GM18505 (cell line): ENCODE measurements around the gene RAPGEF1.

Source experiments
- ATAC-seq: cut with Tn5 transposase; IDR thresholded peaks from one replicate; pipeline ENCODE4 v1.9.1; 2021; ENCODE audit not compliant: unreplicated experiment
- POLR2A ChIP-seq: IDR thresholded peaks from 4 replicates; pipeline ENCODE4 v1.6.1; 2011; ENCODE audit warnings: borderline replicate concordance; ENCODE audit not compliant: insufficient read depth, insufficient read length; ENCODE audit errors: extremely low read depth

The RAPGEF1 gene

GRCh38 chr9:131701436-131701781, 38.5 kb downstream of the RAPGEF1 start:
- ATAC-seq, result no peak
- no peak for TF ChIP-seq POLR2A

DNA sequence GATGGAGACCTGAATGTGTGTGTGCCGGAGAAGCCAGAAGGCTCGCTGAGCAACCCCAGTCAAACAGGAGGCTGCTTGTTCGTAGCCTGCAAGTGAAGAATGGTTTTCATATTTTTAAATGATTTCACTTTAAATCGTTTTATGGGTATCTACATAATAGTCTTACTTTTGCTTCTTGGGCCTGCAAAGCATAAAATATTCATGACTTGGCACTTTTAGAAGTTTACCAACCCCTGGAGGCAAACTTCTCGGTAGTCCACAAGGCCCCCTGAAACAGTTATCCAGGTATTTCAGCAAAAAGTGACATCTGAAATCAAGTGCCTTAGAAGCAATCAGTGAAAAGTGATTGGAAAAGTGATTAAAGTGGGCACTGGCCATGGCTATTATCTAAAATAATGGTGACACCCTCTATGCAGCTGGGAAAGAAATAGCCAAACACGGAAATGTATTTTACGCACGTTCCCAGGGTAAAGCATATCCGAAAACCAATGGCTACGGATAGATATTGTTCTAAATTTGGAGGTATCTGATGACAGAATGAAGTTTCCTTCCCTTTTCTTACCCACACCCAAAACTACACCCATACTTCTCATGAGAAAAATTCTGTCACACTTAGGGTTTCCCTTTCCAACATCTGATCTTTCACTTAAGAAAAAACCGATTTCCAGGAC, 39.0 kb downstream of the RAPGEF1 start:
- no peak for TF ChIP-seq POLR2A
- no peak for ATAC-seq

- no peak for ATAC-seq
- TF ChIP-seq POLR2A, result no peak
Measured at GRCh38 chr9:131700076-131700475, 39.8 kb downstream of the RAPGEF1 start.

DNA sequence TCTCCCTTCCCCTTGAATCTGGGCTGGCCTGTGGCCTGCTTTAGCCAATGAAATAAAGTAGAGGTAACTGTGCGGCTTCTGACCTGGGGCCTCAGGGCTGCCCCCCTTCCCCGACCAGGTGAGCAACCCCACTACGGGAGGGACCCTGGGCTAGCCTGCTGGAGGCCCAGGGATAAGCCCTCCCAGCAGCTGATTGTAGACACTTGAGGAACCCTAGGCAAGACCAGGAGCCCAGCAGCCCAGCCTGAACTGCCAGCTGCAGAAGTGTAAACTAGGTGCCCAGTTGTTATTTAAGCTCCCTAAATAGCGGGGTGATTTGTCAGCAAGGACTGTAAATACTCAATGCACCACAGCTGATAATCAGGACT, 41.3 kb downstream of the RAPGEF1 start:
- no peak for TF ChIP-seq POLR2A
- ATAC-seq, result no peak

DNA sequence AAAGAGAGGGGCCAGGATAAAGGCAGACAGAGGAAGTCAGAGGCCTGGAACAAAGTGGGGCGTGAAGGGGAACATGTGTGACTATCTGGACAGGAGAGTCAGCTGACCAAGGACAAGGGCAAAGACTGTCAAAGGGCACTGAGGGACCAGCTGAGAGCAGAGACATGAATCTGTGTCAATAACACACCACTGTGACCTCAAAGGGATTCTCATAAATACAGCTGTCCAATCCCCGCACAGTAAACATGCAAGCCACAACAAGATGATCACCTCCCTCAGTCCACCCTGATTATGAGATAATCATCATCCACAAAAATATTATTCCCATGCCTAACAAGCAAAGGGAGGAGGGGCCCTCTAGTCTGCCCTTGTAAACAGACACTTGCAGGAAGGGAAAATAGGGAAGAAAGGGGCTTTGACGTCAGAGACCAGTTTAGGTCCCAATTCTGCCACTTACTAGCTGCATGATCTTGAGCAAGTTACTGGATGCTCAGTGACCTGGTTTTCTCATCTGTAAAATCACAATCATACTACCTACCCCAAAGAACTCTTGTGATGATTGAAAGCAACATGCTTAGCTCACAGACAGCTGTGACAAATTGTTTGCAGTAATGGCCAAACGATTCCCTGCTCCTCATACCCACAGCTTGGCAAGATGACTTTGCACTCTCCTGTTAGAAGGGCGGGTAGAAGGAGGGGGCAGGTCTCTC, 41.8 kb downstream of the RAPGEF1 start:
- ATAC-seq, result no peak
- TF ChIP-seq POLR2A, result no peak

GRCh38 chr9:131697097-131697496, 42.8 kb downstream of the RAPGEF1 start:
- TF ChIP-seq POLR2A, result no peak
- no peak for ATAC-seq

GRCh38 chr9:131695836-131696460, 43.9 kb downstream of the RAPGEF1 start:
- no peak for ATAC-seq
- TF ChIP-seq POLR2A, result no peak

GRCh38 chr9:131695366-131695765, 44.5 kb downstream of the RAPGEF1 start:
- no peak for TF ChIP-seq POLR2A
- no peak for ATAC-seq

- ATAC-seq, result no peak
- TF ChIP-seq POLR2A, result no peak
Measured at GRCh38 chr9:131693651-131694597, 46.0 kb downstream of the RAPGEF1 start.

DNA sequence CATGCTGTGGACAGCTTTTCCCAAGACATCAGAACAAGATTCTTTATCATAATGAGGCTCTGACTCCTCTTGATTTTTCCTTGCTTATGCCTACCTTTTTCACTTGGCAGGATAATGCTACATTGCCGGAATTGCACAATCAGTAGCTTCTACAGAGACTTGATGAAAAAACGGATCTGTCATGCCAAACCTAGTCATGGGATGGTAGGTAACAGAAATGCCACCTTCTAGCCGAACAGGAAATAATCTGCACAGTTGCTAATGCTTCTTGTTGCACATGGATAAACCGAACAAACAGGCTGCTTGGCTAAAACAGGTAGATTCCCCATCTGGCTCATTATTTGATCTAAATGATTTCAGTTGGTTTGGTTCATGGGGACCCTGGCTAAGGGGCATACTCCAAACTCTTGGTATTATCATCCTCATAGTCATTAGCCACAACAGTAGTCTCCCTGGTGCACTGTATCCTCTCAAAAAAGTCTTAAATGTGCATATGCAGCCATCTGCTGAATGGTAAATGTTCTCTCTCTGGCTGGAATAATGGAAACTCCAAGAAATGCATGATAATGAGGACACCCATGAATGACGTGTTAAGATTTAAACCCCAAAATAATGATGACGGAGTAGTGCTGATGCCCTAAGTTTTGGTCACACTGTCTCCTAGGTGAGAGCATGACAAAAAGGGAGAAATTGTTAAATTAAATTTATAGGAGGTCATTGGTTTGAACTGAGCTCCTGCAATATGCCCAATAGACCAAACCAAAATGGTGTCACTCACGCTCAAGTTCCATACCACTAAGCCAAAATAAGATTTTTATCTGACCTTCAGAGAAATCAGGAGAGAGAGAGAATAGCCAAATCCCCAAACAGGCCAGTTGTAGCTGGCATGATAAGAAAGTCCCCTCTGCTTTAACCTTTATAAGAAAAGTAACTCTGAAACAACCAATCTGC, 47.0 kb downstream of the RAPGEF1 start:
- TF ChIP-seq POLR2A, result no peak
- ATAC-seq, result no peak

- no peak for TF ChIP-seq POLR2A
- no peak for ATAC-seq
Measured at GRCh38 chr9:131691969-131692611, 47.8 kb downstream of the RAPGEF1 start.

DNA sequence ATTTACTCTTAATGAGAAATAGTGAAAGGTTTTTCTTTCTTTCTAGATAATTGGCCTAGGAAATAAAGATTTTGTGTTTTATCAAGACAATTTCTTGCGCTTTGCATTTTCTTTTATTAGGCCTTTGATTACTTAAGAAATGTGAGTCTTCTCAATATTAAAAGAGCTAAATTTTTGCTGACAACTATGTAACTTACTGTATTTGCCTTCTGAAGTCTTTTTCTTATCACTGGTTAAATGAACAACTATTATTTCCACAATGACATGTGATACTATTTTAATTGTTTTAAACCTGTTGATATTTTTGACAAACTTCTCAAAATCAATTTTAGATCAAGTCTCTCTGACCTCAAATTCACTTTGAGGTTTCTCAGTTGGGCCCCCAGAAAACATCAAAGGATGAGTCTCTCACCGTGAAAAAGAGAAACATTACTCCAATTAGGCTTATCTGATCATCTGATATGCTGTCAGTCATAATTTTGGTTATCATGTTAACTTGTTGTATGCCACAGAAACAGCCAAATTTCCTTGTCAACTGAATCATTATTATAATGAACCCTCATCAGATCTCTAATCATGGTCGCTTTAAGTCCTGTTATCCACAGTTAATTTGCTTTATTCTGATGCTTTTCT, 48.8 kb downstream of the RAPGEF1 start:
- ATAC-seq, result no peak
- no peak for TF ChIP-seq POLR2A

DNA sequence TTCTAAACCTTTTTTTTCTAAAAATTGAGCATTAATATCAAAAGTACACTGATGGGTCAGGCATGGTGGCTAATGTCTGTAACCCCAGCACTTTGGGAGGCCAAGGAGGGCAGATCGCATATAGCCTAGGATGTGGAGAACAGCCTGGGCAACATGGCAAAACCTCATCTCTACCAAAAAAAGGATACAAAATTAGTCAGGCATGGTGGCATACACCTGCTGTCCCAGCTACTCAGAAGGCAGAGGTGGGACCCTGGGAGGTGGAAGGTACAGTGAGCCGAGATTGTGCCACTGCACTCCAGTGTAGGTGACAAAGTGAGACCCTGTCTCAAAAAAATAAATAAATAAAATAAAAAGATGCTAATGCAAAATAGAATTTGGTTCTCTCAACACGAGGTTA, 49.4 kb downstream of the RAPGEF1 start:
- ATAC-seq, result no peak
- no peak for TF ChIP-seq POLR2A
